Skeletal muscle tissue (tissue), 4 donors: ENCODE measurements around the gene HBQ1. TPM values are rescaled to one million over a fixed set of nuclear protein-coding genes. Genes with fewer than 3 reads are reported as not detected.
"Not testable (repeated sequence)": the region's sequence is repeated elsewhere in the genome, so short reads cannot be mapped to it uniquely, and the experiment has no call there.

Experiments used
- H3K27ac ChIP-seq: one replicate; pipeline ENCODE4 v1.7.0; 2013; ENCODE audit warnings: mild to moderate bottlenecking, low read depth, low read length, inconsistent platforms
- H3K27me3 ChIP-seq, 3 donors: one replicate each; pipeline ENCODE4 v1.7.0; 2013; ENCODE audit warnings: low read length in 3 of 3; ENCODE audit not compliant: control insufficient read depth in 3 of 3, insufficient read depth in 3 of 3
- H3K36me3 ChIP-seq, 3 donors: one replicate each; pipeline ENCODE4 v1.7.0; 2013; ENCODE audit warnings: low read length in 3 of 3; ENCODE audit not compliant: control insufficient read depth in 3 of 3, insufficient read depth in 3 of 3
- H3K4me1 ChIP-seq, 3 donors: one replicate each; pipeline ENCODE4 v1.7.0; 2013; ENCODE audit warnings: low read length in 3 of 3, mild to moderate bottlenecking in 3 of 3; ENCODE audit not compliant: control insufficient read depth in 3 of 3, insufficient read depth in 3 of 3
- H3K4me3 ChIP-seq, 3 donors: one replicate each; pipeline ENCODE4 v1.7.0; 2013; ENCODE audit warnings: low read length in 3 of 3
- H3K9ac ChIP-seq, 3 donors: one replicate each; pipeline ENCODE4 v1.7.0; 2013; ENCODE audit warnings: low read length in 3 of 3, mild to moderate bottlenecking in 3 of 3, moderate library complexity in 2 of 3, low read depth in 1 of 3
- H3K9me3 ChIP-seq, 3 donors: one replicate each; pipeline ENCODE4 v1.7.0; 2013; ENCODE audit warnings: low read length in 3 of 3; ENCODE audit not compliant: control insufficient read depth in 3 of 3
- total RNA-seq: library from RNA; depleted of rRNA; stranded (reverse); fragments of >200 nt; gene quantifications from one replicate; pipeline ENCODE4 v1.2.3, GENCODE V29; 2014
- donor health status: Osteomylitis.

The HBQ1 gene
- total RNA-seq, 1 donor from 2014 or later, result 14.1 TPM

DNA sequence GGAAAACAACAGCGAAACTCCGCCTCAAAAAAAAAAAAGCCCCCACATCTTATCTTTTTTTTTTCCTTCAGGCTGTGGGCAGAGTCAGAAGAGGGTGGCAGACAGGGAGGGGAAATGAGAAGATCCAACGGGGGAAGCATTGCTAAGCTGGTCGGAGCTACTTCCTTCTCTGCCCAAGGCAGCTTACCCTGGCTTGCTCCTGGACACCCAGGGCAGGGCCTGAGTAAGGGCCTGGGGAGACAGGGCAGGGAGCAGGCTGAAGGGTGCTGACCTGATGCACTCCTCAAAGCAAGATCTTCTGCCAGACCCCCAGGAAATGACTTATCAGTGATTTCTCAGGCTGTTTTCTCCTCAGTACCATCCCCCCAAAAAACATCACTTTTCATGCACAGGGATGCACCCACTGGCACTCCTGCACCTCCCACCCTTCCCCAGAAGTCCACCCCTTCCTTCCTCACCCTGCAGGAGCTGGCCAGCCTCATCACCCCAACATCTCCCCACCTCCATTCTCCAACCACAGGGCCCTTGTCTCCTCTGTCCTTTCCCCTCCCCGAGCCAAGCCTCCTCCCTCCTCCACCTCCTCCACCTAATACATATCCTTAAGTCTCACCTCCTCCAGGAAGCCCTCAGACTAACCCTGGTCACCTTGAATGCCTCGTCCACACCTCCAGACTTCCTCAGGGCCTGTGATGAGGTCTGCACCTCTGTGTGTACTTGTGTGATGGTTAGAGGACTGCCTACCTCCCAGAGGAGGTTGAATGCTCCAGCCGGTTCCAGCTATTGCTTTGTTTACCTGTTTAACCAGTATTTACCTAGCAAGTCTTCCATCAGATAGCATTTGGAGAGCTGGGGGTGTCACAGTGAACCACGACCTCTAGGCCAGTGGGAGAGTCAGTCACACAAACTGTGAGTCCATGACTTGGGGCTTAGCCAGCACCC lies 5.0 kb upstream of the HBQ1 start:
- no peaks in the 10 kb centered on the region for H3K9me3 ChIP-seq
- H3K9ac ChIP-seq, result no peak overlapping the region
- peaks cover 44 to 64% (median 53%) of the 10 kb centered on the region in 3 donors for H3K27me3 ChIP-seq
- H3K4me1 ChIP-seq, result no peaks in the 10 kb centered on the region
- no peak overlapping the region for H3K27ac ChIP-seq
- no peaks in the 10 kb centered on the region for H3K36me3 ChIP-seq
- no peak overlapping the region for H3K4me3 ChIP-seq

- H3K9ac ChIP-seq, H3K4me3 ChIP-seq, H3K27ac ChIP-seq, H3K36me3 ChIP-seq, H3K4me1 ChIP-seq, H3K9me3 ChIP-seq: not testable (repeated sequence)
- peaks cover 41 to 59% (median 53%) of the 10 kb centered on the region in 3 donors for H3K27me3 ChIP-seq
Observed at GRCh38 chr16:176006-176405, 4.3 kb upstream of the HBQ1 start.

GRCh38 chr16:176477-177382 lies 3.5 kb upstream of the HBQ1 start, which contains the start of gene HBA1:
Gene HBA1 (plus strand): TSS chr16:176680. CDS start chr16:176717, 37 bp downstream.
- H3K9ac ChIP-seq, H3K36me3 ChIP-seq, H3K9me3 ChIP-seq, H3K27ac ChIP-seq, H3K4me3 ChIP-seq: not testable (repeated sequence)
- H3K4me1 ChIP-seq, result peaks cover 8 to 11% (median 9%) of the 10 kb centered on the region in 3 donors
- peaks cover 44 to 53% (median 51%) of the 10 kb centered on the region in 3 donors for H3K27me3 ChIP-seq

DNA sequence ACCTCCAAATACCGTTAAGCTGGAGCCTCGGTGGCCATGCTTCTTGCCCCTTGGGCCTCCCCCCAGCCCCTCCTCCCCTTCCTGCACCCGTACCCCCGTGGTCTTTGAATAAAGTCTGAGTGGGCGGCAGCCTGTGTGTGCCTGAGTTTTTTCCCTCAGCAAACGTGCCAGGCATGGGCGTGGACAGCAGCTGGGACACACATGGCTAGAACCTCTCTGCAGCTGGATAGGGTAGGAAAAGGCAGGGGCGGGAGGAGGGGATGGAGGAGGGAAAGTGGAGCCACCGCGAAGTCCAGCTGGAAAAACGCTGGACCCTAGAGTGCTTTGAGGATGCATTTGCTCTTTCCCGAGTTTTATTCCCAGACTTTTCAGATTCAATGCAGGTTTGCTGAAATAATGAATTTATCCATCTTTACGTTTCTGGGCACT lies 2.9 kb upstream of the HBQ1 start:
- H3K4me3 ChIP-seq, result no peak overlapping the region
- no peaks in the 10 kb centered on the region for H3K9me3 ChIP-seq
- no peaks in the 10 kb centered on the region for H3K36me3 ChIP-seq
- H3K27me3 ChIP-seq, result peaks cover 43 to 52% (median 49%) of the 10 kb centered on the region in 3 donors
- peaks cover 8 to 11% (median 10%) of the 10 kb centered on the region in 3 donors for H3K4me1 ChIP-seq
- H3K27ac ChIP-seq, result no peak overlapping the region
- no peak overlapping the region for H3K9ac ChIP-seq

GRCh38 chr16:177981-178667 lies 2.1 kb upstream of the HBQ1 start:
- H3K27me3 ChIP-seq, result peaks cover 43 to 52% (median 49%) of the 10 kb centered on the region in 3 donors
- H3K4me1 ChIP-seq, result peaks cover 8 to 11% (median 10%) of the 10 kb centered on the region in 3 donors
- no peaks in the 10 kb centered on the region for H3K9me3 ChIP-seq
- H3K4me3 ChIP-seq, result no peak overlapping the region
- H3K36me3 ChIP-seq, result no peaks in the 10 kb centered on the region
- no peak overlapping the region for H3K27ac ChIP-seq
- no peak overlapping the region for H3K9ac ChIP-seq

GRCh38 chr16:178668-179015 lies 1.6 kb upstream of the HBQ1 start:
- Histone ChIP-seq H3K27ac (no peak overlapping the region), H3K9me3 (no peaks in the 10 kb centered on the region), H3K27me3 (peaks cover 43 to 49% (median 48%) of the 10 kb centered on the region in 3 donors), H3K36me3 (no peaks in the 10 kb centered on the region), H3K9ac (no peak overlapping the region), H3K4me3 (no peak overlapping the region), H3K4me1 (peaks cover 8 to 11% (median 10%) of the 10 kb centered on the region in 3 donors)

GRCh38 chr16:179211-180092 lies 807 bp upstream of the HBQ1 start:
- no peaks in the 10 kb centered on the region for H3K9me3 ChIP-seq
- H3K4me3 ChIP-seq, result no peak overlapping the region
- no peaks in the 10 kb centered on the region for H3K36me3 ChIP-seq
- no peak overlapping the region for H3K9ac ChIP-seq
- peaks cover 43 to 48% (median 44%) of the 10 kb centered on the region in 3 donors for H3K27me3 ChIP-seq
- no peak overlapping the region for H3K27ac ChIP-seq
- H3K4me1 ChIP-seq, result peaks cover 8 to 11% (median 10%) of the 10 kb centered on the region in 3 donors

- Histone ChIP-seq H3K36me3 (no peaks in the 10 kb centered on the region), H3K9ac (peak overlapping the region in 1 of 3 donors; percentile 45), H3K27ac (no peak overlapping the region)
Observed at GRCh38 chr16:180681-181564, 664 bp downstream of the HBQ1 start.

More at GRCh38 chr16:180681-181564, 664 bp downstream of the HBQ1 start:
- H3K4me1 ChIP-seq, result peaks cover 8 to 11% (median 10%) of the 10 kb centered on the region in 3 donors
- peaks cover 32 to 37% (median 35%) of the 10 kb centered on the region in 3 donors for H3K27me3 ChIP-seq
- H3K4me3 ChIP-seq, result peak overlapping the region in 2 of 3 donors; percentile 32 to 52
- no peaks in the 10 kb centered on the region for H3K9me3 ChIP-seq
